Activated B cell treated with CpG ODN at 0.5 μM for 24 hours (primary cell): ENCODE data around the gene DPP10. TPM values are rescaled to one million over a fixed set of nuclear protein-coding genes. Genes with fewer than 3 reads are reported as not detected.

ENCODE experiments used
- ATAC-seq: fragments of 200-7000 bp; cut with Tn5 transposase; one replicate; pipeline ENCODE4 v1.10.0; 2021; ENCODE audit warnings: low read depth, mild to moderate bottlenecking, moderate library complexity
- CTCF ChIA-PET: fragments of 350-600 bp; sonication (Branson Sonifier 250); formaldehyde crosslinking; loops from one replicate; lab custom pipeline; 2021; ENCODE audit warnings: antibody characterized with exemption; lab: Charles Lee
- POLR2A ChIA-PET: fragments of 350-600 bp; sonication (Branson Sonifier 250); formaldehyde crosslinking; loops from one replicate; lab custom pipeline; 2021; ENCODE audit warnings: antibody characterized with exemption; lab: Charles Lee
- DNase-seq: peaks from one replicate; pipeline ENCODE4 v3.0.0; 2022
- H3K27ac Mint-ChIP-seq: one replicate; pipeline ENCODE4 v1.8.0; 2020; ENCODE audit warnings: mixed read lengths
- H3K27me3 Mint-ChIP-seq: one replicate; pipeline ENCODE4 v1.8.0; 2021; ENCODE audit warnings: mixed read lengths
- H3K36me3 Mint-ChIP-seq: one replicate; pipeline ENCODE4 v1.8.0; 2021; ENCODE audit warnings: low read depth, mixed read lengths
- H3K4me1 Mint-ChIP-seq: one replicate; pipeline ENCODE4 v1.8.0; 2021; ENCODE audit warnings: mixed read lengths
- H3K4me3 Mint-ChIP-seq: one replicate; pipeline ENCODE4 v1.8.0; 2020; ENCODE audit warnings: mild to moderate bottlenecking, mixed read lengths
- H3K9me3 Mint-ChIP-seq: one replicate; pipeline ENCODE4 v1.8.0; 2020; ENCODE audit warnings: mixed read lengths
- CTCF ChIP-seq: fragments of 200-600 bp; IDR thresholded peaks from one replicate; pipeline ENCODE4 v1.8.0; 2022; ENCODE audit warnings: antibody characterized with exemption, mild to moderate bottlenecking
- intact Hi-C: fragments of 100-400 bp; cut with micrococcal nuclease; formaldehyde crosslinking; loops from one replicate; pipeline ENCODE4 v1.15.1; 2024
- total RNA-seq: library from RNA; stranded (reverse); gene quantifications from 2 replicates; pipeline ENCODE4 v1.2.3, GENCODE V29; 2022

DPP10 gene
- total RNA-seq, 1 donor from 2014 or later: not detected

GRCh38 chr2:114450639-114451038, 8.2 kb downstream of the DPP10 start:
- Mint-ChIP-seq H3K4me3 (no peak overlapping the region), H3K36me3 (no peaks in the 10 kb centered on the region), H3K4me1 (no peaks in the 10 kb centered on the region), H3K9me3 (no peaks in the 10 kb centered on the region), H3K27me3 (no peaks in the 10 kb centered on the region), H3K27ac (no peak overlapping the region)
- ChIA-PET POLR2A (no interaction called here), CTCF (no interaction called here)
- DNase-seq (no peak), ATAC-seq (no peak)
- intact Hi-C loops: no loop called here
- no peak for TF ChIP-seq CTCF

DNA sequence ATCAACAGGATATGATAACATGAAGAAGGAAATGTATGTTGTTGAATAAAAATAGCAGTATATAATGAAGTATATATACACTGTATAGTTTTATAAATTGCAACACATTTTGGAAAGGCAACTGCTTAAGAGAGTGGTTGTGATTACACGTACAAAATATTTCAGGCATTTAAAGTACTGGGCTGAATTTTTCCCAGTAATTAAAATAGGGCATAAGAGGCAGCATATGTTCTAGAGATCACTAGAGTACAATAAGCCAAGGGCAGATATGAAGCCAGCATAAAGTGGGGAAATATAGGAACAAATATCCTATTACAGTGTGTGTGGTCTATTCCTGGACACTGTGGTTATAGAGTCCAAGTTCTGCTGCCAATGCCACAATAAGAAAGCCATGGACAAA, 14.1 kb downstream of the DPP10 start:
- no peaks in the 10 kb centered on the region for H3K36me3 Mint-ChIP-seq
- no peaks in the 10 kb centered on the region for H3K27me3 Mint-ChIP-seq
- intact Hi-C loops: no loop called here
- ChIA-PET CTCF (no interaction called here), POLR2A (no interaction called here)
- TF ChIP-seq CTCF: no peak
- no peak overlapping the region for H3K27ac Mint-ChIP-seq
- H3K9me3 Mint-ChIP-seq: no peaks in the 10 kb centered on the region
- H3K4me1 Mint-ChIP-seq: no peaks in the 10 kb centered on the region
- no peak for DNase-seq
- H3K4me3 Mint-ChIP-seq: no peak overlapping the region
- ATAC-seq: no peak

DNA sequence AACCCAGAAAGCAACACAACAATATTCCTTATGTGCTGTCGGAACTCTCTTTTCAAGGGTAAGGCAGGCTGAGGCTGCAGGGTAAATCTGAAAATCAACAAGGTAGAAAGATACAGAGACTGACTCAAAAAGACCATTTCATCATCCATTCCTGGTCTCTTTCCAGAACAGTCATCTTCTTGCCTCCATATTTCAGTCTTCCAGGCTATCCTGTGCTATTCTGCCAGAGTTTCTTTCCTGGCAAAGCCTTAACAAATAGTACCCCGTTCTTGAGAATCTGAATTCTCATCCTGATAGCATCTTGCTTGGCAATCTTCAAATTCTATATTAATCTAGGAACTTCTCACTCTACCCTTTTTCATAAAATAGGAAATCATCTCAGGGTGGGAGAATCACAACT, 15.5 kb downstream of the DPP10 start:
- H3K4me3 Mint-ChIP-seq: no peak overlapping the region
- ChIA-PET CTCF (no interaction called here), POLR2A (no interaction called here)
- H3K9me3 Mint-ChIP-seq: no peaks in the 10 kb centered on the region
- intact Hi-C loops: no loop called here
- no peak for ATAC-seq
- H3K27ac Mint-ChIP-seq: no peak overlapping the region
- H3K36me3 Mint-ChIP-seq: no peaks in the 10 kb centered on the region
- H3K4me1 Mint-ChIP-seq: no peaks in the 10 kb centered on the region
- no peak for DNase-seq
- no peaks in the 10 kb centered on the region for H3K27me3 Mint-ChIP-seq
- no peak for TF ChIP-seq CTCF

DNA sequence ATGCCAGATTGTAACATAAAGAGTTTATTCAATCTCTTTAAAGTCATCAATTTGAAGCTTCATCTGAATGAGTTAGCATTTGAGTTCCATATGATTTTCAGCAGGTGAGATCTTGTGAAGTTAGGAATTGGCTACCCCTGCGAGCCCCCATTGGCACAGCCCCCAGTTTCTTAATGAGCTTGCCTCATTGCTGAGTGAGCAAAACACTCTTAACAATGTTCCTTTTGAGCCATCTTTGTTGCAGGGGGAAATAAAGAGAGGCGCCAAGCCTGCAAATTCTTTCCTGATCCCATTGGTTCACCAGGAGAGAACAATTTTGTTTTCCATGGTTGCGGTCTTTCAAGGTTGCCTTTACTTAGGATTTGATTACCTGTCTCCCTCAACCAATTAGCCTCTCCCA, 18.7 kb downstream of the DPP10 start:
- H3K36me3 Mint-ChIP-seq: no peaks in the 10 kb centered on the region
- POLR2A ChIA-PET: no interaction called here
- no peak for ATAC-seq
- no peaks in the 10 kb centered on the region for H3K4me1 Mint-ChIP-seq
- DNase-seq: no peak
- CTCF ChIA-PET: no interaction called here
- no peak overlapping the region for H3K27ac Mint-ChIP-seq
- TF ChIP-seq CTCF: no peak
- H3K27me3 Mint-ChIP-seq: no peaks in the 10 kb centered on the region
- intact Hi-C loops: no loop called here
- no peaks in the 10 kb centered on the region for H3K9me3 Mint-ChIP-seq
- H3K4me3 Mint-ChIP-seq: no peak overlapping the region

- ChIA-PET POLR2A (no interaction called here), CTCF (no interaction called here)
- Mint-ChIP-seq H3K27ac (no peak overlapping the region), H3K4me3 (no peak overlapping the region), H3K9me3 (no peaks in the 10 kb centered on the region), H3K36me3 (no peaks in the 10 kb centered on the region), H3K4me1 (no peaks in the 10 kb centered on the region), H3K27me3 (no peaks in the 10 kb centered on the region)
- TF ChIP-seq CTCF: no peak
- intact Hi-C loops: no loop called here
- ATAC-seq (no peak), DNase-seq (no peak)
Measured at GRCh38 chr2:114464961-114465706, 22.7 kb downstream of the DPP10 start.
